Activated gamma-delta T cell treated with anti-CD3 and anti-CD28 coated beads, Interleukin-2, amount 50 U/mL, for 16 hours (primary cell): Measurements from ENCODE around the gene TEC.
"Not testable (repeated sequence)": the region's sequence is repeated elsewhere in the genome, so short reads cannot be mapped to it uniquely, and the experiment has no call there.

Experiments used
- DNase-seq: peaks from one replicate; pipeline ENCODE4 v3.0.0-alpha.2; 2020; ENCODE audit warnings: low read depth

TEC gene

GRCh38 chr4:48242511-48243195 is 27.0 kb downstream of the TEC start:
- DNase-seq = no peak

- DNase-seq = no peak
Measured at GRCh38 chr4:48241731-48242130, 27.9 kb downstream of the TEC start.

GRCh38 chr4:48237996-48238645 is 31.5 kb downstream of the TEC start:
- DNase-seq = no peak

- DNase-seq = no peak
Measured at GRCh38 chr4:48235050-48235449, 34.6 kb downstream of the TEC start.

GRCh38 chr4:48234575-48234974 is 35.1 kb downstream of the TEC start:
- DNase-seq = no peak

GRCh38 chr4:48228949-48229348 is 40.7 kb downstream of the TEC start:
- no peak for DNase-seq

- no peak for DNase-seq
Measured at GRCh38 chr4:48227662-48228061, 42.0 kb downstream of the TEC start.

- DNase-seq = no peak
Measured at GRCh38 chr4:48226199-48226598, 43.4 kb downstream of the TEC start.

- DNase-seq = no peak
Measured at GRCh38 chr4:48225368-48226141, 44.1 kb downstream of the TEC start.

- no peak for DNase-seq
Measured at GRCh38 chr4:48224606-48225005, 45.0 kb downstream of the TEC start.

- DNase-seq = no peak
Measured at GRCh38 chr4:48223633-48224295, 45.9 kb downstream of the TEC start.

- no peak for DNase-seq
Measured at GRCh38 chr4:48222491-48222890, 47.1 kb downstream of the TEC start.

- DNase-seq = not testable (repeated sequence)
Measured at GRCh38 chr4:48219430-48219829, 50.2 kb downstream of the TEC start.

- DNase-seq = no peak
Measured at GRCh38 chr4:48216563-48216962, 53.1 kb downstream of the TEC start.

- no peak for DNase-seq
Measured at GRCh38 chr4:48215977-48216376, 53.7 kb downstream of the TEC start.

- DNase-seq = no peak
Measured at GRCh38 chr4:48212165-48212564, 57.5 kb downstream of the TEC start.

- no peak for DNase-seq
Measured at GRCh38 chr4:48210966-48211328, 58.7 kb downstream of the TEC start.

- DNase-seq = no peak
Measured at GRCh38 chr4:48205626-48206025, 64.0 kb downstream of the TEC start.

- no peak for DNase-seq
Measured at GRCh38 chr4:48205107-48205506, 64.5 kb downstream of the TEC start.

GRCh38 chr4:48203819-48204218 is 65.8 kb downstream of the TEC start:
- no peak for DNase-seq

- no peak for DNase-seq
Measured at GRCh38 chr4:48197643-48198237, 71.9 kb downstream of the TEC start.

GRCh38 chr4:48196758-48197504 is 72.7 kb downstream of the TEC start:
- DNase-seq = no peak
